ENCODE results near the gene MRPL20. TPM values are rescaled to one million over a fixed set of nuclear protein-coding genes. Genes with fewer than 3 reads are reported as not detected.

MRPL20 gene
- total and polyA plus RNA-seq, 9 of the 15 experiments (the other 6 are each of a cell fraction or from before 2014, with no cell fraction given) = 180 to 671 (median 229) TPM

- TF ChIP-seq REST (IDR thresholded peaks at IDR 0.05; ENCODE audit: borderline replicate concordance) = peak; percentile 77
- no peak for TF ChIP-seq REST (CRISPR knock-in tag; IDR thresholded peaks at IDR 0.05; ENCODE audit: low read depth)
- no peak for TF ChIP-seq XRCC3 (IDR thresholded peaks at IDR 0.05)
- no peak for TF ChIP-seq YY1 (IDR thresholded peaks at IDR 0.05; ENCODE audit: borderline replicate concordance in 1 of 3, control insufficient read depth in 1 of 3, extremely low read depth in 1 of 3, insufficient read depth in 3 of 3, insufficient read length in 1 of 3, insufficient replicate concordance in 2 of 3, low read depth in 1 of 3, low read length in 2 of 3)
- no peak for TF ChIP-seq HDGF (IDR thresholded peaks at IDR 0.05)
- TF ChIP-seq, protein P1, sequence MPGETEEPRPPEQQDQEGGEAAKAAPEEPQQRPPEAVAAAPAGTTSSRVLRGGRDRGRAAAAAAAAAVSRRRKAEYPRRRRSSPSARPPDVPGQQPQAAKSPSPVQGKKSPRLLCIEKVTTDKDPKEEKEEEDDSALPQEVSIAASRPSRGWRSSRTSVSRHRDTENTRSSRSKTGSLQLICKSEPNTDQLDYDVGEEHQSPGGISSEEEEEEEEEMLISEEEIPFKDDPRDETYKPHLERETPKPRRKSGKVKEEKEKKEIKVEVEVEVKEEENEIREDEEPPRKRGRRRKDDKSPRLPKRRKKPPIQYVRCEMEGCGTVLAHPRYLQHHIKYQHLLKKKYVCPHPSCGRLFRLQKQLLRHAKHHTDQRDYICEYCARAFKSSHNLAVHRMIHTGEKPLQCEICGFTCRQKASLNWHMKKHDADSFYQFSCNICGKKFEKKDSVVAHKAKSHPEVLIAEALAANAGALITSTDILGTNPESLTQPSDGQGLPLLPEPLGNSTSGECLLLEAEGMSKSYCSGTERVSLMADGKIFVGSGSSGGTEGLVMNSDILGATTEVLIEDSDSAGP (CRISPR knock-in tag; IDR thresholded peaks at IDR 0.05) = no peak
- TF ChIP-seq ZNF134 (CRISPR knock-in tag; conservative IDR thresholded peaks at IDR 0.05) = peak; percentile 50; the same call in 1 of the 2 replicates
- no peak for TF ChIP-seq NR2C2 (CRISPR knock-in tag; IDR thresholded peaks at IDR 0.05)
- TF ChIP-seq NR2C2 (tag; IDR thresholded peaks at IDR 0.05) = peak; percentile 36; the same call in 1 of the 2 replicates
- no peak for TF ChIP-seq ZNF57 (CRISPR knock-in tag; IDR thresholded peaks at IDR 0.05)
- TF ChIP-seq ATF4 (CRISPR knock-in tag; IDR thresholded peaks at IDR 0.05) = peak; percentile 6; the same call in 1 of the 2 replicates
- TF ChIP-seq ZFX (CRISPR knock-in tag; IDR thresholded peaks at IDR 0.05) = no peak
Observed at GRCh38 chr1:1422465-1423244, 15.6 kb upstream of the MRPL20 start (continued).
